NCI-H1092 (cell line): Measurements from ENCODE around the gene EPM2AIP1.
"Not testable (repeated sequence)": the region's sequence is repeated elsewhere in the genome, so short reads cannot be mapped to it uniquely, and the experiment has no call there.

Experiments
- DNase-seq: peaks from one replicate; lab custom pipeline; 2025; lab: John Stamatoyannopoulos, UW

Gene EPM2AIP1

DNA sequence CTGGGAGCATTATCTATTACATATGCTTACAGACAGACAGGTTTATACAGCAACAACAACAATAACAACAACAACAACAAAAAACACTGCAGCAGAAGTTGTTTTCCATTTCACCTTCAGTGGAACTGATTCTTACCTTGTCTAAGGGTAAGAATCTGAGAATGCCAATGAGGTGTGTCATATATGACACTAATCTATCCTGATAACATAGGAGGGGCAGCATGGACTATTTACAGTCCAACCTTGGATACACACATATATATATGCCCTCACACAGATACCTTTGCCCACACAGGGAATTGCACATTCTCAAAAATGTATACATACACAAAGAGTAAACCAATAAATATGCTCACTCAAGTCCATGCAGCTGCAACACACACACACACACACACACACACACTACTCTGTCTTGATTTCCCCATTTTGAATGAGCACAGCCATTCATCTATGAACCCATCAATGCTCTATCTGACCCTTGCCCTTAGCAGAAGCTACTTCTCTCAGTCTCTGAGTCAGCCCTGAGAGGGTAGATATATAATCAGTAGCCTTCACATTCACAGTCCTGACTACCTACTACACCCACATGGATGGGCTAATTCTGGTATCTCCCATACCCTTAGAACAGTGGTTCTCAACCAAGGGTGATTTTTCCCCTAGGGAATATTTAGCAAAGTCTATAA is 38.3 kb downstream of the EPM2AIP1 start:
- DNase-seq: no peak

DNA sequence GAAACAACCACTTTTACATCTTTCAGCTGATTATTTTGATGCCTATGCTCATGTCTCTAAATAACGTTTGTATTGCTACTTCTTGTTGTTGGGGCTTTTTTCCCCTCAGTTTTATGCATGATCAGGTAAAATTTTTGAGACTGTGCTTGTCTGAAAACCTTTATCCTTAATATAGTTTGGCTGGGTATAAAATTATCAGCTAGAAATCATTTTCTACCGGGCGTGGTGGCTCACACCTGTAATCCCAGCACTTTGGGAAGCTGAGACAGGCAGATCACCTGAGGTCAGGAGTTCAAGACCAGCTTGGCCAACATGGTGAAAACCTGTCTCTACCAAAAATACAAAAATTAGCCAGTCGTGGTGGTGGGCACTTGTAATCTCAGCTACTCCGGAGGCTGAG is 45.1 kb downstream of the EPM2AIP1 start:
- not testable (repeated sequence) for DNase-seq

DNA sequence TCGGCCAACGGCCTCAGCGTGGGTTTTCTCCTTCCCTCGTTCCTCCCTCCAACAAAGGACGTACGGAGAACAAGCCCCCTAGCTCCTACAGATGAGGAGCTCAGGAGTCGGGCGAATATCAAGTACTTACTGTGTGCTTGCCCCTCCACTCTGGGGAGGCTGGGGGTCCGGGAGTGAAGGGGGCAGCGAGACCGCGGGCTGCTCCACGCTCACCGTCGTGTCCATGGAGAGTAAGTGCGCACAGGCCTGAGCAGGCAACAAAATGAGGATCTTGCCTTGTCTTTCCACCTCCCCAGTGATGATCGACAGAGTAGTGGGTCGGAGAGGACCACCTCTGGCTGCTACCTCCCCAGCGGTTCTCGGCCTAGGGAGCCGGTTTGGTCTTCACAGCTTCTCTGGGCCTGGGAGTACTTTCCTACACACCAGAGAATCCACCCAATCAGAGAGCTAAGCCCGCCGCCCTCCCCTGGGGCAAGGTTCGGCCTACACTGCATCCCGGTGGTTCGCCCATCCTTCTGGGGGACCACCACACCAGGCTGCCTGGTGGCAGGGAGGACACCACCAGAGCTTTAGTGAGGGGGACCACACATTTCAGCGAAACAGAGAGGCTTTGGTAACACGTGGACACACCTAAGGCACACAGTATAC is 47.5 kb downstream of the EPM2AIP1 start:
- no peak for DNase-seq

DNA sequence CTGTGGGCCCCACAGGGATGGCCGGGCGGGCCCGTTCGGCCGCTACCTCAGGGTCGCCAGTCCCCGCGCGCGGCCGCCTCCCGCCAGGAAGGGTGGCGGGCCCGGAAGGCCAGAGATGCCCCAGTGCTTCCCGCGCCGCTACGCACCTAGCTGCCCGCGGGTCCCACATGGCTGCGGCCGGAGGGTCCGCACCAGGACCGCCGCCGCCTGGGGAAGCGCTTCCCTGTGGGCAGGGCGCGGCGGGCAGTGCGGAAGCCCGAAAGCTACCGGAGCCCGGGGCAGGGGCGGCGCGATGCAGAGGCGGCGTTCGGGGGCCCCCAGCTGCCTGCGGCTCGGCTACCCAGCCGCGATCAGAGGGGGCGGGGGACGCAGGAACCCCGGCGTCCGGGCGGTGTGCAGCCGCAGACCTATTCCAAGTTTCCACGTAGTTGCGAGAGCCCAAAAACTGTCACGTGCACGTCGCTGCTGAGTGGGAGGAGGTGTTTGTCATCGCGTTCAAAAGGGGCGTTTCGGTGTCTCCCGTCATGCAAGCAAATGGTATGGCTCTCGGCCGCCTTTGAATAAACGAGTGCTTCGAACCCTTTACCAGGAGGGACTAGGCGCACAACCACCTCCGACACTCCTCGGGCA is 48.2 kb downstream of the EPM2AIP1 start, which contains the start of gene TRANK1:
TSS of gene TRANK1 (minus strand) at position 414 of the 630 bp plus-strand sequence. CDS start at position 169, 245 bp downstream.
- no peak for DNase-seq

DNA sequence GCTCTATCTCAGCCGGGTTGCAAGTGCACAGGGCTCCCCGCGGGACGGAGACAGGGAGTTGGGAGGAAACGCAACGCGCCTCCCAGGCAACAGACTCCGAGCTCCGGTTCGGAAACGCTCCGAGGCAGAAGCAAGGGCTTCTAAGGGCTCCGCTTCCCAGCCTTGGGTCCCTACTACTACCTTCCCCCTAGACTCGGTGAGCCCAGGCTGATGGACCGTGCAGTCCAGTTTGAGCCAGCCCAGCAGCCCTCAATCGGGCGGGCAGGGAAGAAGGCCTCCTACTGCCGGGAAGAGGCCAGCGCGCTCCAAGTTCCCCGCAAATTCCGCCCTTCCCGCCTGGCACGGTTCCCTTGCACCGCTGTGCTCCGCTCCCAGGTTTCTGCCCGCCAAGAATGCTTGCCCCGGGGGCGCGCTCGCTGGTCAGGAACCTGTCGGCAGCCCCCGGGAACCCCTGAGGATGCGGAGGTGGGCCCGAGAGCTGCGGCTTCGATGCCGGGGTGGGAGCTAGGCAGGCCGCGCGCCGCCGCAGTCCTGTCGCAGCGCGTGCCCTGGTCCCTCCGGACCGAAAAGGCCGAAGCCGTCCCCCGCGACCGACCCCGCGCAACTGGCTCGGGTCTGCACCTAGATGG is 48.8 kb downstream of the EPM2AIP1 start:
- no peak for DNase-seq

DNA sequence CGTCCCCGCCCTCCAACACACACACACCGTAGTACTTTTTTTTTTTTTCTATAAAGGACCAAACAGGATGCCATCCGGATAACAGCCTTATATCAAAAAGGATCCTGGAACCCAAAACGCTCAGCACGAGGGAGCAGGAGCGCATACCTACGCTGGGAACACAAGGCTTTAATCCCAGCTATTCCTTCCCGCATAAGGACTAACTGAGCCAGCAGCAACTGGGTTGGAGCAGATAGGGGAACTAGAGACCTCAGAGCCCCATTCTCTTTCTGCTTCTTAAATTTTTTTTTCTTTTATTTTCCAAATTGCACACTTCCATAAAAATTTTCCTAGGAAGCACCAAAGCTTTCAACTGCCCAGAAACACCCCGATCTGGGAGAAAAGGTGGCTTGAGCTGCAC is 49.3 kb downstream of the EPM2AIP1 start:
- no peak for DNase-seq

DNA sequence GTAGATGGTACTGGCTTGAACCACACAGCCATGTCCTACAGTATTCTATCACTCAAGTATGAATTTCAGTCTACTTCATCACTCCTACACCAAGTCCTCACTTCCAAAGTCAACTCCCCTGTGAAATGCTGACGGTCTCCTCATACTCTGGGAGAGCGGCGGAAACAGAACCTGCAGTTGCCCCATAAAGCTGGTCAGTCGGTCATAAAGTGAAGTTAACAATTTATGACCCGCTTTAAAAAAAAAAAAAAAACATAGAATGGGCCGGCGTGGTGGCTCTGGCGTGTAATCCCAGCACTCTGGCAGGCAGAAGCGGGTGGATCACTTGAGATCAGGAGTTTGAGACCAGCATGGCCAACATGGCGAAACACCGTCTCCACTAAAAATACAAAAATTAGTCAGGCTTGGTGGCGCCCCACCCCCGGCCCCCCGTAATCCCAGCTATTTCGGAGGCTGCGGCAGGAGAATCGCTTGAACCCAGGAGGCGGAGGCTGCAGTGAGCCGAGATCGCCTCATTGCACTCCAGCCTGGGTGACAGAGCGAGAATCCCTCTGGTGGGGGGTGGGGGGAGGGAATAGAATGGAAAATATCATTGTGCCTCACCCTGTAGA is 50.2 kb downstream of the EPM2AIP1 start:
- no peak for DNase-seq

DNA sequence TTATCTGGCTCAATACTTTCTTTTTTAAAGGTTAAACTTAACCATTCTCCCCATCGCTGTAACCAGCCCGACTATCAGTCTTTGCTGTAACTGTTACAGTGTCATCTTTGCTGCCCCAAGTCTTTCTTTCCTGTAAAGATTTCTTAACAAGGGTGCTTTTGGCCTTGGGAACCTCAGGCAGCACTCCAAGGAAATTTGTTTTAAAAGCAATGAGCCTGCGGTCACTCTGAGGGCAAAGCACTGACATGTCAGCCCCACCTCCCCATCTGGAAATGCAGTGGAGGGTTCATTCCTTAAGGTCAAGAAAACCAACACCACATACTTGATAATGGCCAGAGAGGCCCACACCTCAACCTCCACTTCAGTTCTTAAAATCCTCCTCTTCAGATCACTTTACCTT is 51.3 kb downstream of the EPM2AIP1 start:
- no peak for DNase-seq

DNA sequence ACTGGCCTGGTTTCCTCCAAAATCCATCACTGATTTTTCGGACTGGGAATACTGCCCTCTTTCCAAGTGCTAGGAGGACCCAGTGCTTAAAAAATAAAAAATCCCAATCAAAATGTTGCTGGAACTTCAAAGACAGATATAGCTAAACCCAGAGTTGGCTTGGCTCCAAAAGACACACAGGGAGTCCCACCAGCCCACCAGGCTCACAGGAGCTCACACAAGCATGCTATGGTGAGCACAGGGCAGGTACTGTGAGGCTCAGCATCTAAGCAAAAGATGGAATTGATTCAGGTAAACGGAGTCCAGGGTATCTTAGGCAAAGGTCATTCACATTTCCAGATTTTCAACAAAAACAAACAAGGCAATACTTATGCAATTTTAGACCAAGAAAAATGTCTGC is 51.8 kb downstream of the EPM2AIP1 start:
- no peak for DNase-seq

DNA sequence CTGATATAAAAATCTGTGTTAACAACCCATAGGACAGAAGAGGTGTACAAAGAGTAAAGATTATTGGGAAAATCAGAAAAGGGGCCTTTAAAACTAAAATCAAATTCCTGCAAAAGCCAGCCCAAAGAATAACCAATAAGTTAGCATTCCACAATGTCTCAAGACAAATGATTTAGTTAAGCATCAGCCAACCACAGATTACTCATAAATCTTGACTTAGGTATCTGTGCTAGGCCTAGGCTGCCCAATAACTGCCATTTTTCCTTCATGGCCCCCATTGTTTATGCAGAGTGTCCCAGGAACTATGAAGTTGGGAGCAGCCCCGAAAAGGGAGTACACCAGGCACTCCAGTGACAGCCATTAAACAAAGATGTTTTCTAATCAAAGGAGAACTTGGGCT is 55.4 kb downstream of the EPM2AIP1 start:
- DNase-seq: no peak
